ENCODE data around the gene GPR137. TPM values are rescaled to one million over a fixed set of nuclear protein-coding genes. Genes with fewer than 3 reads are reported as not detected.

The GPR137 gene
- total and polyA plus RNA-seq, 9 of the 15 experiments (the other 6 are each of a cell fraction or from before 2014, with no cell fraction given), result 0.32 to 26.7 (median 10.7) TPM

GRCh38 chr11:64338716-64339115 lies 53.1 kb downstream of the GPR137 start (continued):
- TF ChIP-seq ZNF398 (CRISPR knock-in tag; IDR thresholded peaks at IDR 0.05) (no peak), ZNF174 (CRISPR knock-in tag; IDR thresholded peaks at IDR 0.05) (no peak), ZNF274 (IDR thresholded peaks at IDR 0.05; ENCODE audit: borderline replicate concordance, low read depth, low read length) (no peak), ZC3H4 (CRISPR knock-in tag; IDR thresholded peaks at IDR 0.05; ENCODE audit: borderline replicate concordance) (no peak), ZNF197 (CRISPR knock-in tag; IDR thresholded peaks at IDR 0.05; ENCODE audit: low read depth) (no peak)

Small RNAs within 50 kb of the gene (small RNA-seq; reads per million reads assigned to genes)
- gene RF00019, result not detected

Other genes starting within 250 kb of the GPR137 start
Only the 7 nearest of the 19 such genes appear.
- 33.6 and 42.5 TPM in 2 replicates for gene PLCB3, start 34.3 kb upstream of the GPR137 start, total RNA-seq (2014; rRNA removed)
- 7.0 and 8.4 TPM in 2 replicates for gene PLCB3, start 34.3 kb upstream of the GPR137 start, total RNA-seq (2014; rRNA removed; fragmentation: Illumina TruSeq; extraction: Trizol)
- gene PLCB3, start 34.3 kb upstream of the GPR137 start, total RNA-seq (2015; rRNA removed; fragmentation: Illumina TruSeq; extraction: Trizol), result 14.6 and 14.9 TPM in 2 replicates
- 37.1 and 44.8 TPM in 2 replicates for gene PLCB3, start 34.3 kb upstream of the GPR137 start, total RNA-seq (2021)
- 11.5 and 18.0 TPM in 2 replicates for gene PLCB3, start 34.3 kb upstream of the GPR137 start, polyA plus RNA-seq (2011; rRNA removed)
- 16.0 and 23.9 TPM in 2 replicates for gene PLCB3, start 34.3 kb upstream of the GPR137 start, polyA plus RNA-seq (2014; fragmentation: Illumina TruSeq; extraction: Trizol)
- gene PLCB3, start 34.3 kb upstream of the GPR137 start, polyA plus RNA-seq (2014; fragmentation: Nextera tagmentation; extraction: Ambion mirVana), result under 1 TPM; 0.31 to 0.37 TPM
- gene PLCB3, start 34.3 kb upstream of the GPR137 start, polyA plus RNA-seq (2014; rRNA removed), result 24.7 and 27.6 TPM in 2 replicates
- 45.6 and 58.5 TPM in 2 replicates for gene BAD, start 1.2 kb upstream of the GPR137 start, total RNA-seq (2014; rRNA removed)
- gene BAD, start 1.2 kb upstream of the GPR137 start, total RNA-seq (2014; rRNA removed; fragmentation: Illumina TruSeq; extraction: Trizol), result 2.9 and 4.1 TPM in 2 replicates
- gene BAD, start 1.2 kb upstream of the GPR137 start, total RNA-seq (2015; rRNA removed; fragmentation: Illumina TruSeq; extraction: Trizol), result 18.8 and 23.8 TPM in 2 replicates
- 25.2 and 27.1 TPM in 2 replicates for gene BAD, start 1.2 kb upstream of the GPR137 start, total RNA-seq (2021)
- 11.8 and 21.1 TPM in 2 replicates for gene BAD, start 1.2 kb upstream of the GPR137 start, polyA plus RNA-seq (2011; rRNA removed)
- gene BAD, start 1.2 kb upstream of the GPR137 start, polyA plus RNA-seq (2014; fragmentation: Illumina TruSeq; extraction: Trizol), result 4.7 and 12.8 TPM in 2 replicates
- 1 to 10 TPM in 1 of 2 experiments, under 1 TPM in 1; 0.61 to 4.0 TPM for gene BAD, start 1.2 kb upstream of the GPR137 start, polyA plus RNA-seq (2014; fragmentation: Nextera tagmentation; extraction: Ambion mirVana)
- gene BAD, start 1.2 kb upstream of the GPR137 start, polyA plus RNA-seq (2014; rRNA removed), result 34.3 and 43.0 TPM in 2 replicates
- gene KCNK4, start 5.5 kb downstream of the GPR137 start, total RNA-seq (2014; rRNA removed), result not detected in 2 replicates
- gene KCNK4, start 5.5 kb downstream of the GPR137 start, total RNA-seq (2014; rRNA removed; fragmentation: Illumina TruSeq; extraction: Trizol), result not detected in 2 replicates
- gene KCNK4, start 5.5 kb downstream of the GPR137 start, total RNA-seq (2015; rRNA removed; fragmentation: Illumina TruSeq; extraction: Trizol), result not detected in 2 replicates
- not detected in 2 replicates for gene KCNK4, start 5.5 kb downstream of the GPR137 start, total RNA-seq (2021)
- gene KCNK4, start 5.5 kb downstream of the GPR137 start, polyA plus RNA-seq (2011; rRNA removed), result not detected in 2 replicates
- gene KCNK4, start 5.5 kb downstream of the GPR137 start, polyA plus RNA-seq (2014; fragmentation: Illumina TruSeq; extraction: Trizol), result not detected in 2 replicates
- gene KCNK4, start 5.5 kb downstream of the GPR137 start, polyA plus RNA-seq (2014; fragmentation: Nextera tagmentation; extraction: Ambion mirVana), result not detected
- not detected in 2 replicates for gene KCNK4, start 5.5 kb downstream of the GPR137 start, polyA plus RNA-seq (2014; rRNA removed)
- gene CATSPERZ, start 14.5 kb downstream of the GPR137 start, total RNA-seq (2014; rRNA removed), result 8.5 TPM in 2 replicates
- 1.2 and 1.6 TPM in 2 replicates for gene CATSPERZ, start 14.5 kb downstream of the GPR137 start, total RNA-seq (2014; rRNA removed; fragmentation: Illumina TruSeq; extraction: Trizol)
- gene CATSPERZ, start 14.5 kb downstream of the GPR137 start, total RNA-seq (2015; rRNA removed; fragmentation: Illumina TruSeq; extraction: Trizol), result 3.8 and 4.1 TPM in 2 replicates
- 5.1 and 5.4 TPM in 2 replicates for gene CATSPERZ, start 14.5 kb downstream of the GPR137 start, total RNA-seq (2021)
- gene CATSPERZ, start 14.5 kb downstream of the GPR137 start, polyA plus RNA-seq (2011; rRNA removed), result 0.86 and 1.2 TPM in 2 replicates
- 3.5 and 4.3 TPM in 2 replicates for gene CATSPERZ, start 14.5 kb downstream of the GPR137 start, polyA plus RNA-seq (2014; fragmentation: Illumina TruSeq; extraction: Trizol)
- 1 to 10 TPM; 1.3 to 2.2 TPM for gene CATSPERZ, start 14.5 kb downstream of the GPR137 start, polyA plus RNA-seq (2014; fragmentation: Nextera tagmentation; extraction: Ambion mirVana)
- gene CATSPERZ, start 14.5 kb downstream of the GPR137 start, polyA plus RNA-seq (2014; rRNA removed), result 5.3 and 8.3 TPM in 2 replicates
- gene ESRRA, start 19.7 kb downstream of the GPR137 start, total RNA-seq (2014; rRNA removed), result 89.2 and 89.7 TPM in 2 replicates
- 13.8 and 17.3 TPM in 2 replicates for gene ESRRA, start 19.7 kb downstream of the GPR137 start, total RNA-seq (2014; rRNA removed; fragmentation: Illumina TruSeq; extraction: Trizol)
- 30.3 and 31.4 TPM in 2 replicates for gene ESRRA, start 19.7 kb downstream of the GPR137 start, total RNA-seq (2015; rRNA removed; fragmentation: Illumina TruSeq; extraction: Trizol)
- 76.5 and 84.1 TPM in 2 replicates for gene ESRRA, start 19.7 kb downstream of the GPR137 start, total RNA-seq (2021)
- 23.7 and 35.6 TPM in 2 replicates for gene ESRRA, start 19.7 kb downstream of the GPR137 start, polyA plus RNA-seq (2011; rRNA removed)
- 15.3 and 27.6 TPM in 2 replicates for gene ESRRA, start 19.7 kb downstream of the GPR137 start, polyA plus RNA-seq (2014; fragmentation: Illumina TruSeq; extraction: Trizol)
- gene ESRRA, start 19.7 kb downstream of the GPR137 start, polyA plus RNA-seq (2014; fragmentation: Nextera tagmentation; extraction: Ambion mirVana), result 1 to 10 TPM in 1 of 2 experiments, under 1 TPM in 1; 0.27 to 1.0 TPM
- gene ESRRA, start 19.7 kb downstream of the GPR137 start, polyA plus RNA-seq (2014; rRNA removed), result 69.0 and 75.5 TPM in 2 replicates
- gene TRMT112, start 31.7 kb downstream of the GPR137 start, total RNA-seq (2014; rRNA removed), result 391 and 444 TPM in 2 replicates
- gene TRMT112, start 31.7 kb downstream of the GPR137 start, total RNA-seq (2014; rRNA removed; fragmentation: Illumina TruSeq; extraction: Trizol), result 126 and 162 TPM in 2 replicates
- 283 and 300 TPM in 2 replicates for gene TRMT112, start 31.7 kb downstream of the GPR137 start, total RNA-seq (2015; rRNA removed; fragmentation: Illumina TruSeq; extraction: Trizol)
- gene TRMT112, start 31.7 kb downstream of the GPR137 start, total RNA-seq (2021), result 274 and 296 TPM in 2 replicates
- gene TRMT112, start 31.7 kb downstream of the GPR137 start, polyA plus RNA-seq (2011; rRNA removed), result 242 and 243 TPM in 2 replicates
- 266 and 297 TPM in 2 replicates for gene TRMT112, start 31.7 kb downstream of the GPR137 start, polyA plus RNA-seq (2014; fragmentation: Illumina TruSeq; extraction: Trizol)
- gene TRMT112, start 31.7 kb downstream of the GPR137 start, polyA plus RNA-seq (2014; fragmentation: Nextera tagmentation; extraction: Ambion mirVana), result 100 to 1,000 TPM; 358 to 423 TPM
- 377 and 449 TPM in 2 replicates for gene TRMT112, start 31.7 kb downstream of the GPR137 start, polyA plus RNA-seq (2014; rRNA removed)
- gene PRDX5, start 32.3 kb downstream of the GPR137 start, total RNA-seq (2014; rRNA removed), result 252 and 268 TPM in 2 replicates
- gene PRDX5, start 32.3 kb downstream of the GPR137 start, total RNA-seq (2014; rRNA removed; fragmentation: Illumina TruSeq; extraction: Trizol), result 73.0 and 93.8 TPM in 2 replicates
- gene PRDX5, start 32.3 kb downstream of the GPR137 start, total RNA-seq (2015; rRNA removed; fragmentation: Illumina TruSeq; extraction: Trizol), result 200 and 204 TPM in 2 replicates
- gene PRDX5, start 32.3 kb downstream of the GPR137 start, total RNA-seq (2021), result 124 and 154 TPM in 2 replicates
- 224 and 254 TPM in 2 replicates for gene PRDX5, start 32.3 kb downstream of the GPR137 start, polyA plus RNA-seq (2011; rRNA removed)
- 209 and 212 TPM in 2 replicates for gene PRDX5, start 32.3 kb downstream of the GPR137 start, polyA plus RNA-seq (2014; fragmentation: Illumina TruSeq; extraction: Trizol)
- gene PRDX5, start 32.3 kb downstream of the GPR137 start, polyA plus RNA-seq (2014; fragmentation: Nextera tagmentation; extraction: Ambion mirVana), result 10 to 100 TPM; 40.8 to 64.2 TPM
- 327 and 356 TPM in 2 replicates for gene PRDX5, start 32.3 kb downstream of the GPR137 start, polyA plus RNA-seq (2014; rRNA removed)